OCI-LY3 (cell line): ENCODE measurements around the gene INPP5A.

Experiments used
- CTCF ChIP-seq: fragments of 200-600, 300-600 bp; sonication (generic); IDR thresholded peaks from 2 replicates; pipeline ENCODE4 v1.5.1; 2014; ENCODE audit warnings: antibody characterized with exemption, low read length, low read depth
- EZH2phosphoT487 ChIP-seq: fragments of 200-600 bp; shearing (Covaris generic); IDR thresholded peaks from 2 replicates; pipeline ENCODE4 v1.6.1; 2018; ENCODE audit warnings: antibody characterized with exemption, mixed run types, low read depth

- TF ChIP-seq CTCF: no peak
- no peak for TF ChIP-seq EZH2phosphoT487
Measured at GRCh38 chr10:132798403-132798802, 260.8 kb downstream of the INPP5A start.
